T-helper 2 cell treated with Interferon-gamma antibody and Interleukin-4, amounts not matched to agents 5 μg/mL and 100 μg/mL, for 36 hours (primary cell): Measurements from ENCODE around the gene NHLRC4.

Source experiments
- DNase-seq: peaks from one replicate; pipeline ENCODE4 v3.0.0; 2021; ENCODE audit warnings: low spot score
- H3K27ac Mint-ChIP-seq: one replicate; pipeline ENCODE4 v1.8.0; 2021; ENCODE audit warnings: mild to moderate bottlenecking, mixed read lengths
- H3K27me3 Mint-ChIP-seq: one replicate; pipeline ENCODE4 v1.8.0; 2021; ENCODE audit warnings: low read depth, mixed read lengths
- H3K36me3 Mint-ChIP-seq: one replicate; pipeline ENCODE4 v1.8.0; 2021; ENCODE audit warnings: low read depth, mixed read lengths
- H3K4me1 Mint-ChIP-seq: one replicate; pipeline ENCODE4 v1.8.0; 2021; ENCODE audit warnings: low read depth, mixed read lengths
- H3K4me3 Mint-ChIP-seq: one replicate; pipeline ENCODE4 v1.8.0; 2022; ENCODE audit warnings: mild to moderate bottlenecking, moderate library complexity, mixed read lengths
- H3K9me3 Mint-ChIP-seq: one replicate; pipeline ENCODE4 v1.8.0; 2021; ENCODE audit warnings: mixed read lengths

NHLRC4 gene

DNA sequence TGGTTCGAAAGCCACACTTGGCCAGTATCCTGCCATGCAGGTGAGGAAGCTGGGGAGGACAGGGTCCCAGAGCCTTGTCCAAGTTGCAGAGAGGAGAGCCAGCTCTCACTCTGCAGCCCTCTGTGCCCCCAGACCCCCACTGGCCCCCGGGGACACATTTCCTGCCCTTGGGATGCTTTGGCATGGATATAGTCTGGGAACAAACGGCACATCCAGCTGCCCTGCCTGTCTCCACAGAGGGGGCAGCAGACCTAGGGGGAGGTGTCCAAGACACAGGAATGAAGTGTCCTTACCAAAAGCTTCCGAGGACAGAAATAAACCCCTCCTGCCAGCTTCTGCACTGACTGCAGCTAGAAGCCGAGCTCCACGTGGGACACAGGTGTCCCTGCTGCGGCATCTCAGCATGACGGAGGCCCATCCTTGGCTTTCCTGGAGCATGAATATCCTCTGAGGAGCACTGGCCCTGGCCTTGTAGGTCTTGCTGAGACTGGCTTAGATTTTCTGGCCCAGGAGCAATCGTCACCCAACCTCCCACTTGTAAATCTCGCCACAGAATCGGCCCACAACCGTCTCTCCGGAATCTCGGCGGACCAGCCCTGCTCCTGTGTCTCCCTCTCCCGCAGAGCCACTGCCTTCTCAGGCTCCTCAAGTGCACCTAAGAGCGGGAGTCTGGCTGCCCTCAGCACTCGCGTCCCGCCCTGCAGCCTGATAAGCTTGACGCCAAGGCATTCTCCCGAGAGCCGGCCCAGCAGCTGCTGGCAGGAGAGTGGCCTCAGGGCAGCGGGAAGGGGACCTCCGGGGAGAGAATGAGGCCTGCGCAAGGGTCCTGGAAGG, 40.4 kb upstream of the NHLRC4 start:
- Mint-ChIP-seq H3K27me3 (no peaks in the 10 kb centered on the region), H3K4me3 (peak overlapping the region; percentile 90), H3K36me3 (peaks cover 6% of the 10 kb centered on the region), H3K9me3 (no peaks in the 10 kb centered on the region), H3K4me1 (peaks cover 22% of the 10 kb centered on the region), H3K27ac (peak overlapping the region; percentile 92)
- DNase-seq = no peak

DNA sequence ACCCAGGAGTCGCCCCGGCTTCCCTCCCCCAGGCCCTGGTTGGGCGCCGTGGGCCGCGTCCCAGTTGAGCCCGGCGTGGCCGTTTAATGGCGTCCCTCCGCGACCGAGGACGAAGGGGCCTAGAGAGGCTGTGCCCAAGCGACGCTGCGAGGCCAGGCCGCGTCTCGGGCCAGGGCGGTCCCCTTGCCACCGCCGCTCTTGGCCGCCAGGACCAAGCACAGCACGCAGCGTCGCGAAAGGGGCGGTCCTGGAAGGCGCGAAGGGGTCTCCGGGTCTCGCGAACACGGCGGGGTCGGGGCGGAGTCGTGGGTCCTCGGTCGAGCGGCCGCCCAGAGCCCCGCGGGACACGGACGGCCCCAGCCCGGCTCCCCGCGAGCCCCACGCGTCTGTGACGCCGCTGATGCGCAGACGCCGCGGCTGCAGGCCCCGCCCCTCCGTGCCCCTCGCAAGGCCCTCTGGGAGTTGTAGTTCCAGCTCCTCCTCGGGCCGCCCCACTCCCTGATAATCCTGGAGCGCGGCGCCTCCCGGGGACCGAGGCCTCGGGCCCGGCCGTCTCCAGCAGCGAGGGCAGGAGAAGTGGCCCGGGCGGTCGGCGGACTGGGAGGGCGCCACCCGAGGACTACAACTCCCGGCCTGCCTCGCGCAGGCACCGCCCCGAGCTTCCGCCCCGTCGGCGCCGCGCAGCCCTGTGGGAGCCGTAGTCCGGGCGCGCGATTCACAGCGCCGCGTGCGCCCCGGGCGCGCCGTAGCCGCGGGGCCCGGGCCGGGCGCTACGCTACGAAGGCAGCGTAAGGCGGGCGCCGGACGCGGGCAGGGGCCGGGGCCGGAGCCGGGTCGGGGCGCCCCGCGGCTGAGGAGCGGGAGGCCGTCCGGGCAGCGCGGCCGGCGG, 39.5 kb upstream of the NHLRC4 start, which contains the start of gene CAPN15:
Gene CAPN15, plus strand, starts transcription at position 698 of the 889 bp plus-strand sequence. CDS start 19,127 bp downstream, outside the sequence.
- H3K4me1 Mint-ChIP-seq = peaks cover 22% of the 10 kb centered on the region
- no peaks in the 10 kb centered on the region for H3K9me3 Mint-ChIP-seq
- DNase-seq = peak; percentile 87

DNA sequence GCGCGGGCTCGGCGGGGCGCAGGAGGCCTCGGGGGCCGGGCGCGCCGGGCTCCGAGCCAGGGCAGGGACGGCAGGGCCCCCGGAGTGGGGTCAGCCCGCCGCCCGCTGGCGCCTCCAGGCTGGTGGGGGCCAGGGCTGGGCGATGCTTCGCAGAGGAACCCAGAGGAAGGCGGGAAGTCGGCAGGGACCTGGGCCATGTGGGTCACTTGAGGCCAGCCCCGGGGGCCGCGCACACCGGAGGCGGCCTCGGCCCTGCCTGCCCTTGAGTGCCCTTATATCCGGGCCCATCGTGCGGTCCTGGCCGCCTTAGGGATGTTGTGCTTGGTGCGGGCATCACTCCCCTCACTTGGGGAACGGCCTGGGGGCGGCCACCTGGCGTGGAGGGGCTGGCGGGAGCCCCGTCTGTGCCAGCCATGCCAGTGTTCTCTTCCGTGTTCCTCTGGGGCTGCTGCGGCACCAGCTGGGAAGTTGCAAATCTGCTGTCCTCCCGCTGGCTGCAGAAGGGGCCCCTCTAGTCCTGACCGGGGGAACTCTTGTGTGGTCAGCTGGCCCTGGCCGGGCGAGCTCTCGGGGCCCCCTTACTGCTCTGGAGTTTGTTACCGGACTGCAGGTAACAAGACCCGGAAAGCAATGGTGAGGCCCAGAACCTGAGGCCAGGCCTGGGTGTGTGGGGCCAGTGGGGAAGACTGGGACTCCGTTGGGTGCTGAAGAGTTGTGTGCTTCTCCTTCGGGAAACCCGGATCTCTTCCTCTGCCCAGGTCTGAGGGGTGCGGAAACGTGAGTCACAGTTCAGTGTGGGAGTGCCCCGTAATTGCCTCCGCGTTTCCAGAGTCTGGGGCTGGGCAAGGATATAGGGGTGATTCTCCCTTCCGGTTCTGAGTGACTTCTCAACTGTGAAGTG, 38.4 kb upstream of the NHLRC4 start:
- Mint-ChIP-seq H3K27ac (peak overlapping the region; percentile 91), H3K36me3 (peaks cover 6% of the 10 kb centered on the region), H3K4me1 (peaks cover 22% of the 10 kb centered on the region), H3K9me3 (no peaks in the 10 kb centered on the region), H3K4me3 (peak overlapping the region; percentile 95), H3K27me3 (no peaks in the 10 kb centered on the region)
- DNase-seq = peak; percentile 60

More for the DNA sequence above, 39.5 kb upstream of the NHLRC4 start, which contains the start of gene CAPN15:
- H3K27ac Mint-ChIP-seq = peak within 1 kb of the TSS; percentile 92
- no peaks in the 10 kb centered on the region for H3K27me3 Mint-ChIP-seq
- peaks cover 6% of the 10 kb centered on the region for H3K36me3 Mint-ChIP-seq
- H3K4me3 Mint-ChIP-seq = peak within 1 kb of the TSS; percentile 95

DNA sequence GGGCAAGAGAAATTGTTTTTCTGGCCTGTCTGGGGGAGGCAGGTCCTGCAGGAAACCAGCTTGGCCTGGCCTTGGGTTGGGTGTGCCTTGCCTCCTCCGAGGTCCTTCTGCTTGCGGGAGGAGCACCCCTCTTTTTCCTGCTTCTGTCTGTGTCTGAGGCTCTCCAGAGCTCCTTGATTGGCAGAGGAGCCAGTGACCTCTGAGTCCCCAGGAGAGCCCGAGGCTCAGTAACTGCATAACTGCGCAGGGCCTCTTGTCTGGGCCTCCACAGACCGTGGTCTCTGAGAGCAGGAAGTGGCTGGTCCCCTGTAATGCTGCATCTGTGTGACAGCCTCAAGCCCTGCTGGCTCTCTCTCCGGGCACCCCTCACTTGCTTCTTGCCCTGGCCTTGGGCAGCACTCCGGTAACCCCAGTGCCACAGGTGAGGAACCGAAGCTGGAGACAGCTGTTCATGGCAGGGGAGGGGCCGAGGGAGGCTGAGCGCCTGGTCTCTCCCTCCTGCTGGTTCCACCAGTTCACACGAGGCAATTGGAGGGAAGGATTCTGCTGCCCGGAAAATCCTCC, 37.7 kb upstream of the NHLRC4 start:
- Mint-ChIP-seq H3K36me3 (peaks cover 6% of the 10 kb centered on the region), H3K4me1 (peaks cover 22% of the 10 kb centered on the region), H3K27me3 (no peaks in the 10 kb centered on the region), H3K27ac (peak overlapping the region; percentile 91), H3K9me3 (no peaks in the 10 kb centered on the region), H3K4me3 (peak overlapping the region; percentile 95)
- peak; percentile 14 for DNase-seq

DNA sequence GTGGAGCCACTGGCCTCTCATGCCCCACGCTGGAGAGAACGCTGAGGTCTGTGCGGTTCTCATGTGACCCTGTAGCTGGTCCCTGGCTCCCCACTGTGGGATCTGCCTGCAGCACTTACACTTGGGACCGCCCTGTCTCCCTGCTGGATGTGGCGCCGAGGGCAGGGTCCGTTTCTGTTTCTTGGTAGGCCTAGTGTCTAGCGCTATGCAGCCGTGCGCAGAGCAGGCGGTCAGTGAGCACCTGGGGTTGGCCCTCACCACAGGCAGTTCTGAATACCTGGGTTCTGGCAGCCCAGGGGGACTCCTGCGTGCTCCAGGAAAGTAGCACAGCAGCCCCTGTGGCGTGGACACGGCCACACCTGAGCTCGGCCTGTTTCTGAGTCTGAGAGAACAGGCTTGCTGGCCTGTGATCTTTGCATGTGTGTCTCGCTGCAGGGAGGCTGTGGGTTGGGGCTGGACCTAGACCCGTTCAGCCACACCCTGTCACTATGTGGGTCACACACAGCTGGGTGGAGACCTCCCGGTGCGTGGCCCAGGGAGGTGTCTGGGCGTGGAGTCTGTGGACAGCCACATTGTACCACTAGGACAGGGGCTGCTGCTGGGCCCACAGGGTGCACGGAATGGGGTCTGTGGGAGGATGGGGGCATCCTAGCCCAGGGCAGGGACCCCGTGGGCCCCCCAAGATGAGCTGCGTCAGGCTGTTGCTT, 36.5 kb upstream of the NHLRC4 start:
- no peak for DNase-seq
- Mint-ChIP-seq H3K36me3 (peaks cover 6% of the 10 kb centered on the region), H3K4me1 (peaks cover 22% of the 10 kb centered on the region), H3K4me3 (peak overlapping the region; percentile 62), H3K27ac (no peak overlapping the region), H3K9me3 (no peaks in the 10 kb centered on the region), H3K27me3 (no peaks in the 10 kb centered on the region)

DNA sequence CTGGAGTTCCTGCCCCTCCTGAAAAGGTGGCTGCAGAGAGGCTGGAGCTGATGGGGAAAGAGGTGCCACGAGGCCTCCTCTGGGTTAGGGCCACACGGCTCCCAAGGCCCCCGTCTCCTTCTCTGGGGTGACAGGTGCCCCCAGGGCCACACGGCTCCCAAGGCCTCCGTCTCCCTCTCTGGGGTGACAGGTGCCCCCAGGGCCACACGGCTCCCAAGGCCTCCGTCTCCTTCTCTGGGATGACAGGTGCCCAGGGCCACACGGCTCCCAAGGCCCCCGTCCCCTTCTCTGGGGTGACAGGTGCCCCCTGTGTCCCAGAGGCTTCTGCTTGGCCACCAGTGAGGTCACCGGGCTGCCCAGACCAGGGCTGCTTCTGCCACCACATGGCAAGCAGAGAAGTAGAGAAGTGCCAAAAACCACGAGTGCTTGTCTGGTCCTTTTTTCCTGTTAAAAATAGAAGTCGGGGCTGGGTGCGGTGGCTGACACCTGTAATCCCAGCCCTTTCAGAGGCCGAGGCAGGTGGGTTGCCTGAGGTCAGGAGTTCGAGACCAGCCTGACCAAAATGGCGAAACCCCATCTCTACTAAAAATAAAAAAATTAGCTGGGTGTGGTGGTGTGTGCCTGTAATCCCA, 35.2 kb upstream of the NHLRC4 start:
- H3K36me3 Mint-ChIP-seq = peaks cover 3% of the 10 kb centered on the region
- H3K9me3 Mint-ChIP-seq = no peaks in the 10 kb centered on the region
- DNase-seq = no peak
- no peak overlapping the region for H3K27ac Mint-ChIP-seq
- H3K4me3 Mint-ChIP-seq = no peak overlapping the region
- H3K27me3 Mint-ChIP-seq = no peaks in the 10 kb centered on the region
- H3K4me1 Mint-ChIP-seq = peaks cover 11% of the 10 kb centered on the region

GRCh38 chr16:533391-534123, 33.2 kb upstream of the NHLRC4 start:
- Mint-ChIP-seq H3K4me3 (no peak overlapping the region), H3K4me1 (peaks cover 10% of the 10 kb centered on the region), H3K27me3 (no peaks in the 10 kb centered on the region), H3K9me3 (no peaks in the 10 kb centered on the region), H3K27ac (no peak overlapping the region), H3K36me3 (peaks cover 3% of the 10 kb centered on the region)
- no peak for DNase-seq

DNA sequence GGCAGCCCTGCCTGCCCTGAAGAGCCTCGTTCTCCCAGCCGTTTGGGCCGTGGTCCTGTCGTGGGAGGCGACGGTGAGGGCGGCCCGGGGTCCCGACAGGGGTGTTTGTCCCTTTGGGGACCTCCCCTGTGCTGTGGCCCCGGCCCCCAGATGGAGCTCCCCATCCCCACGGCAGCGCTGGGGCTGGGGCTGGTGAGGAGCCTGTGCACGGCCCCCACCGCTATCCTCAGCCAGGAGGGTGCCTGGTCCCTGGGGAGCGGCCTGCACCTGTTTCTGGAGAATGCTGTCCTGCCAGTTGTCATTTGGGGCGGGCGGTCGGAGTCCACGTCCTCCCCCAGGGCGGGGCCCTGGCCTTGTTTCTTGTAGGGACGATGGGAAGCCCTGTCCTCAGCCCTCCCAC, 32.7 kb upstream of the NHLRC4 start:
- peaks cover 6% of the 10 kb centered on the region for H3K4me1 Mint-ChIP-seq
- H3K27me3 Mint-ChIP-seq = no peaks in the 10 kb centered on the region
- DNase-seq = no peak
- no peaks in the 10 kb centered on the region for H3K9me3 Mint-ChIP-seq
- no peak overlapping the region for H3K4me3 Mint-ChIP-seq
- peaks cover 4% of the 10 kb centered on the region for H3K36me3 Mint-ChIP-seq
- H3K27ac Mint-ChIP-seq = no peak overlapping the region

- H3K4me1 Mint-ChIP-seq = peaks cover 4% of the 10 kb centered on the region
- H3K27me3 Mint-ChIP-seq = no peaks in the 10 kb centered on the region
- DNase-seq = no peak
- peaks cover 2% of the 10 kb centered on the region for H3K36me3 Mint-ChIP-seq
- H3K27ac Mint-ChIP-seq = no peak overlapping the region
- no peaks in the 10 kb centered on the region for H3K9me3 Mint-ChIP-seq
- H3K4me3 Mint-ChIP-seq = no peak overlapping the region
Observed at GRCh38 chr16:534856-535445, 31.9 kb upstream of the NHLRC4 start.

GRCh38 chr16:535446-536405, 31.1 kb upstream of the NHLRC4 start:
- Mint-ChIP-seq H3K27me3 (no peaks in the 10 kb centered on the region), H3K4me3 (no peak overlapping the region), H3K27ac (no peak overlapping the region), H3K4me1 (no peaks in the 10 kb centered on the region), H3K9me3 (no peaks in the 10 kb centered on the region), H3K36me3 (peaks cover 2% of the 10 kb centered on the region)
- no peak for DNase-seq

GRCh38 chr16:536746-537145, 30.1 kb upstream of the NHLRC4 start:
- Mint-ChIP-seq H3K27me3 (no peaks in the 10 kb centered on the region), H3K36me3 (peaks cover 4% of the 10 kb centered on the region), H3K4me1 (no peaks in the 10 kb centered on the region), H3K4me3 (no peak overlapping the region), H3K27ac (no peak overlapping the region), H3K9me3 (no peaks in the 10 kb centered on the region)
- no peak for DNase-seq
